DOHH2 (cell line): ENCODE measurements around the gene TRIM67.

ENCODE experiments used
- EZH2phosphoT487 ChIP-seq: fragments of 200-600 bp; sonication (generic); IDR thresholded peaks from 2 replicates; pipeline ENCODE4 v1.6.1; 2017; ENCODE audit warnings: borderline replicate concordance, mild to moderate bottlenecking, antibody characterized with exemption, low read length, moderate library complexity, mixed read lengths
- TF ChIP-seq, protein P1 (sequence below): fragments of 200-600 bp; sonication (generic); IDR thresholded peaks from one replicate; pipeline ENCODE4 v1.5.1; 2014; ENCODE audit warnings: antibody characterized with exemption, mild to moderate bottlenecking, low read depth, low read length; ENCODE audit not compliant: poor library complexity, severe bottlenecking

DNA sequence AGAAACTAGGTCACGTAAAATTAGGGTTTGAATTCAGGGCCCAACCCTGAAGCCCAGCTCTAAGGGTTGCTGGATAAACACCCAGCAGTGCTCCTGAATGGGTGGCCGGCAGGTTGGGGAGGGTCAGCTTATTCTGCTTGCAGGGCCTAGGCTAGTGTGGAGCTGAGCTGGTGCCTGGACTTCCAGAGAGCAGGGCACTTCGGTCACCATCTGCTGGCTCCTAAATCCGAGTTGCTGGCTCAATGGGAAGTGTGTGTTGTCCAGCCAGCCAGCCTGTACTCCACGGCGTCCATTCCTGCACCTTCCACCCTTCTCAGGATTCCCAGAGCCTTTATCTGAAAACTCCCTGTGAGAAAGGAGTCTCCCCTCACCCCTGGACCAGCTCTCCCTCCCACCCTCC, 23.0 kb downstream of the TRIM67 start:
- TF ChIP-seq, protein P1, sequence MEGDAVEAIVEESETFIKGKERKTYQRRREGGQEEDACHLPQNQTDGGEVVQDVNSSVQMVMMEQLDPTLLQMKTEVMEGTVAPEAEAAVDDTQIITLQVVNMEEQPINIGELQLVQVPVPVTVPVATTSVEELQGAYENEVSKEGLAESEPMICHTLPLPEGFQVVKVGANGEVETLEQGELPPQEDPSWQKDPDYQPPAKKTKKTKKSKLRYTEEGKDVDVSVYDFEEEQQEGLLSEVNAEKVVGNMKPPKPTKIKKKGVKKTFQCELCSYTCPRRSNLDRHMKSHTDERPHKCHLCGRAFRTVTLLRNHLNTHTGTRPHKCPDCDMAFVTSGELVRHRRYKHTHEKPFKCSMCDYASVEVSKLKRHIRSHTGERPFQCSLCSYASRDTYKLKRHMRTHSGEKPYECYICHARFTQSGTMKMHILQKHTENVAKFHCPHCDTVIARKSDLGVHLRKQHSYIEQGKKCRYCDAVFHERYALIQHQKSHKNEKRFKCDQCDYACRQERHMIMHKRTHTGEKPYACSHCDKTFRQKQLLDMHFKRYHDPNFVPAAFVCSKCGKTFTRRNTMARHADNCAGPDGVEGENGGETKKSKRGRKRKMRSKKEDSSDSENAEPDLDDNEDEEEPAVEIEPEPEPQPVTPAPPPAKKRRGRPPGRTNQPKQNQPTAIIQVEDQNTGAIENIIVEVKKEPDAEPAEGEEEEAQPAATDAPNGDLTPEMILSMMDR = no peak
- no peak for TF ChIP-seq EZH2phosphoT487
